NCI-H524 (cell line): ENCODE measurements around the gene SCP2.

Source experiments
- DNase-seq, 2 experiments: peaks; one replicate each; lab custom pipeline; 2025; lab: John Stamatoyannopoulos, UW

Gene SCP2

GRCh38 chr1:53037159-53037558, 110.1 kb downstream of the SCP2 start:
- DNase-seq = no peak

- no peak for DNase-seq
Measured at GRCh38 chr1:53038566-53038965, 111.5 kb downstream of the SCP2 start.

GRCh38 chr1:53043271-53043670, 116.2 kb downstream of the SCP2 start:
- no peak for DNase-seq

- no peak for DNase-seq
Measured at GRCh38 chr1:53044926-53045325, 117.8 kb downstream of the SCP2 start.

GRCh38 chr1:53046930-53047329, 119.9 kb downstream of the SCP2 start:
- DNase-seq = no peak

GRCh38 chr1:53047737-53048736, 121.0 kb downstream of the SCP2 start:
- no peak for DNase-seq

GRCh38 chr1:53048960-53049573, 122.0 kb downstream of the SCP2 start:
- DNase-seq = no peak

- DNase-seq = no peak
Measured at GRCh38 chr1:53049574-53049967, 122.5 kb downstream of the SCP2 start.

GRCh38 chr1:53050310-53050709, 123.2 kb downstream of the SCP2 start:
- DNase-seq = no peak

GRCh38 chr1:53051676-53052075, 124.6 kb downstream of the SCP2 start:
- DNase-seq = peak in 1 of 2 experiments; percentile 45

- peak in 1 of 2 experiments; percentile 35 for DNase-seq
Measured at GRCh38 chr1:53057127-53057526, 130.1 kb downstream of the SCP2 start.

- DNase-seq = no peak
Measured at GRCh38 chr1:53060579-53060978, 133.5 kb downstream of the SCP2 start.

GRCh38 chr1:53061123-53061858, 134.2 kb downstream of the SCP2 start:
- no peak for DNase-seq

GRCh38 chr1:53061859-53062707, 135.0 kb downstream of the SCP2 start, which contains the start of gene PODN:
PODN (plus strand) TSS chr1:53062213; CDS start chr1:53069856, 7,643 bp downstream.
- peak in 1 of 2 experiments; percentile 13 for DNase-seq

- no peak for DNase-seq
Measured at GRCh38 chr1:53062708-53063591, 135.9 kb downstream of the SCP2 start.

- DNase-seq = no peak
Measured at GRCh38 chr1:53063744-53064515, 136.9 kb downstream of the SCP2 start.

GRCh38 chr1:53065391-53065790, 138.3 kb downstream of the SCP2 start:
- no peak for DNase-seq

GRCh38 chr1:53066488-53066887, 139.4 kb downstream of the SCP2 start:
- DNase-seq = no peak

- no peak for DNase-seq
Measured at GRCh38 chr1:53066891-53067738, 140.0 kb downstream of the SCP2 start.
